Body of pancreas (tissue), 4 donors: Measurements from ENCODE around the gene HS3ST4.

Source experiments
- POLR2A ChIP-seq, 3 donors: fragments of 450-650 bp; IDR thresholded peaks; one replicate each; pipeline ENCODE4 v1.6.1; 2016; ENCODE audit warnings: antibody characterized with exemption in 3 of 3, mild to moderate bottlenecking in 2 of 3
- TF ChIP-seq, protein P1 (sequence below), 7 experiments: fragments of 450-650 bp in 4 of 7; fragments of 200-600 bp in 3 of 7; sonication (generic) in 3 of 7; IDR thresholded peaks; one replicate each; pipeline ENCODE4 v1.5.1; 2016 to 2019; ENCODE audit warnings: antibody characterized with exemption in 7 of 7

DNA sequence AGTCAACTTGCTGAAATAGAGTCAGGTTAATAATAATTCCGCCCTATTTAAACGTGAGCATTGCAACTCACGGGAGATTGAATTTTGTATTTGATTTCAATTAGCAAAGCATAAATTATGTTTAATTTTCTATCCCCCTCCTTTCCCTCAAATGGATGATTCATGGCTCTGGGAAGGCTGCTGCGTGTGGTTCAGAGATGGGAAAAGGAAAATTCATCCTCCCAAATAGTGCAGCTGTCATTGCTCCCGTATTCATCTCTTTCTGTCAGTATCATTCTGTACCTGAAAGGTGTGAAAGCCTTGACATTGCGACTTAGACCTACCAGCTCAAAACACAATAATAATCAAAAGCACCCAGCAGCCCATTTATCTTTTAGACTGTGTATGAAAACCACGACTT lies 447.3 kb downstream of the HS3ST4 start:
- TF ChIP-seq, protein P1, sequence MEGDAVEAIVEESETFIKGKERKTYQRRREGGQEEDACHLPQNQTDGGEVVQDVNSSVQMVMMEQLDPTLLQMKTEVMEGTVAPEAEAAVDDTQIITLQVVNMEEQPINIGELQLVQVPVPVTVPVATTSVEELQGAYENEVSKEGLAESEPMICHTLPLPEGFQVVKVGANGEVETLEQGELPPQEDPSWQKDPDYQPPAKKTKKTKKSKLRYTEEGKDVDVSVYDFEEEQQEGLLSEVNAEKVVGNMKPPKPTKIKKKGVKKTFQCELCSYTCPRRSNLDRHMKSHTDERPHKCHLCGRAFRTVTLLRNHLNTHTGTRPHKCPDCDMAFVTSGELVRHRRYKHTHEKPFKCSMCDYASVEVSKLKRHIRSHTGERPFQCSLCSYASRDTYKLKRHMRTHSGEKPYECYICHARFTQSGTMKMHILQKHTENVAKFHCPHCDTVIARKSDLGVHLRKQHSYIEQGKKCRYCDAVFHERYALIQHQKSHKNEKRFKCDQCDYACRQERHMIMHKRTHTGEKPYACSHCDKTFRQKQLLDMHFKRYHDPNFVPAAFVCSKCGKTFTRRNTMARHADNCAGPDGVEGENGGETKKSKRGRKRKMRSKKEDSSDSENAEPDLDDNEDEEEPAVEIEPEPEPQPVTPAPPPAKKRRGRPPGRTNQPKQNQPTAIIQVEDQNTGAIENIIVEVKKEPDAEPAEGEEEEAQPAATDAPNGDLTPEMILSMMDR (IDR thresholded peaks at IDR 0.05), result no peak
- TF ChIP-seq POLR2A (IDR thresholded peaks at IDR 0.05), result no peak
